ENCODE results near the gene FOXK1. TPM values are rescaled to one million over a fixed set of nuclear protein-coding genes. Genes with fewer than 3 reads are reported as not detected.

Gene FOXK1
- 10 to 100 TPM; 29.6 to 30.8 TPM for total RNA-seq

- Histone ChIP-seq H3K27ac (peak within 1 kb of the TSS; percentile 83), H3K4me3 (peak within 1 kb of the TSS; percentile 65), H3K4me1 (peaks cover 6% of the 10 kb centered on the region), H3K36me3 (no peaks in the 10 kb centered on the region), H3K9ac (ENCODE audit: low read depth in 2 of 2, low read length in 2 of 2) (peak within 1 kb of the TSS; percentile 98 to 99), H3K27me3 (no peaks in the 10 kb centered on the region), H3K9me3 (no peaks in the 10 kb centered on the region)
- intact Hi-C loops (cut with DNase I): loop anchor here (2.0 to 5.0 kb wide), 2 partner anchors 39 to 70 kb away; no protein-coding TSS in a partner anchor
- DNase-seq: peak; percentile 67
- no peak for TF ChIP-seq CTCF (IDR thresholded peaks at IDR 0.05)
Observed at GRCh38 chr7:4681886-4682620, at the start of gene FOXK1. TSS of gene FOXK1 (plus strand) at chr7:4682295. CDS start at chr7:4682309, 14 bp downstream.

- DNase-seq: no peak
- H3K27ac ChIP-seq: no peak overlapping the region
- no peaks in the 10 kb centered on the region for H3K9me3 ChIP-seq
- peaks cover 3% of the 10 kb centered on the region for H3K4me1 ChIP-seq
- no peak for TF ChIP-seq CTCF (IDR thresholded peaks at IDR 0.05)
- no peak overlapping the region for H3K4me3 ChIP-seq
- intact Hi-C loops (cut with DNase I): no loop called here
- H3K36me3 ChIP-seq: no peaks in the 10 kb centered on the region
- no peak overlapping the region for H3K9ac ChIP-seq (ENCODE audit: low read depth in 2 of 2, low read length in 2 of 2)
- no peaks in the 10 kb centered on the region for H3K27me3 ChIP-seq
Observed at GRCh38 chr7:4633012-4633411, 49.1 kb upstream of the FOXK1 start.

- Histone ChIP-seq H3K4me1 (peaks cover 3% of the 10 kb centered on the region), H3K4me3 (no peak overlapping the region), H3K27ac (no peak overlapping the region), H3K9ac (ENCODE audit: low read depth in 2 of 2, low read length in 2 of 2) (no peak overlapping the region), H3K9me3 (no peaks in the 10 kb centered on the region), H3K27me3 (no peaks in the 10 kb centered on the region), H3K36me3 (no peaks in the 10 kb centered on the region)
- TF ChIP-seq CTCF (IDR thresholded peaks at IDR 0.05): no peak
- intact Hi-C loops (cut with DNase I): no loop called here
- DNase-seq: no peak
Observed at GRCh38 chr7:4634166-4634565, 47.9 kb upstream of the FOXK1 start.

- TF ChIP-seq CTCF (IDR thresholded peaks at IDR 0.05): no peak
- H3K27me3 ChIP-seq: no peaks in the 10 kb centered on the region
- no peaks in the 10 kb centered on the region for H3K4me1 ChIP-seq
- H3K4me3 ChIP-seq: no peak overlapping the region
- H3K9me3 ChIP-seq: no peaks in the 10 kb centered on the region
- intact Hi-C loops (cut with DNase I): no loop called here
- H3K27ac ChIP-seq: no peak overlapping the region
- H3K36me3 ChIP-seq: no peaks in the 10 kb centered on the region
- H3K9ac ChIP-seq (ENCODE audit: low read depth in 2 of 2, low read length in 2 of 2): no peak overlapping the region
- DNase-seq: no peak
Observed at GRCh38 chr7:4638781-4639575, 43.1 kb upstream of the FOXK1 start.

- intact Hi-C loops (cut with DNase I): loop anchor here (5.0 kb wide), 1 partner anchor 111 kb away; no protein-coding TSS in a partner anchor
- Histone ChIP-seq H3K27ac (peak overlapping the region; percentile 77), H3K9me3 (no peaks in the 10 kb centered on the region)
Observed at GRCh38 chr7:4641091-4641666, 40.9 kb upstream of the FOXK1 start.

More at GRCh38 chr7:4641091-4641666, 40.9 kb upstream of the FOXK1 start:
- Histone ChIP-seq H3K9ac (ENCODE audit: low read depth in 2 of 2, low read length in 2 of 2) (peak overlapping the region; percentile 51 to 80), H3K4me3 (peak overlapping the region; percentile 60), H3K27me3 (no peaks in the 10 kb centered on the region), H3K4me1 (no peaks in the 10 kb centered on the region), H3K36me3 (no peaks in the 10 kb centered on the region)
- TF ChIP-seq CTCF (IDR thresholded peaks at IDR 0.05): no peak
- DNase-seq: no peak

Measured in colonic mucosa (tissue), 4 donors.